Measurements from ENCODE around the gene SCRG1.
A peak's percentile ranks its signal among the peaks of the same experiment; 100 is the strongest.

SCRG1 gene

DNA sequence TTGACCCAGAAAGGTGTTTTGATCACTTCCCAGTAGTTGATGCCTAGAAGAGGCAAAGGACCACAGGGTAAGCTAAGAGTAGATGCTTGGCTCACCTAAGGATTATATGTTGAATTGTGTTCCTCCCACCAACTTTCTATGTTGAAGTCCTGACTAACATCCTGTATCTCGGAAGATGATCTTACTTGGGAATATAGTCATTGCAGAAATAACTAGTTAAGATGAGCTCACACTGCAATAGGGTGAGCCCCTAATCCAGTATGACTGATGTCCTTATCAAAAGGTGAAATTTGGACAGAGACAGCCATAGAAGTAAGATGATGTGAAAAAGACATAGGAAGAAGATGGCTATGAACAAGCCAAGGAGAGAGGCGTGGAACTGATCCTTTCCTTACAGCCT is 61.5 kb downstream of the SCRG1 start:
- H3K4me1 Mint-ChIP-seq: peaks cover 14% of the 10 kb centered on the region
- no peak overlapping the region for H3K27ac Mint-ChIP-seq (ENCODE audit: low read depth)
- no peak for ATAC-seq (replicated peaks; ENCODE audit: extremely low read depth, poor library complexity, severe bottlenecking)
- H3K4me3 Mint-ChIP-seq: no peak overlapping the region
- no peaks in the 10 kb centered on the region for H3K9me3 Mint-ChIP-seq
- H3K27me3 Mint-ChIP-seq: no peaks in the 10 kb centered on the region
- H3K36me3 Mint-ChIP-seq (ENCODE audit: insufficient read depth): peaks cover 18% of the 10 kb centered on the region
- DNase-seq (ENCODE audit: low spot score in 2 of 2): no peak

DNA sequence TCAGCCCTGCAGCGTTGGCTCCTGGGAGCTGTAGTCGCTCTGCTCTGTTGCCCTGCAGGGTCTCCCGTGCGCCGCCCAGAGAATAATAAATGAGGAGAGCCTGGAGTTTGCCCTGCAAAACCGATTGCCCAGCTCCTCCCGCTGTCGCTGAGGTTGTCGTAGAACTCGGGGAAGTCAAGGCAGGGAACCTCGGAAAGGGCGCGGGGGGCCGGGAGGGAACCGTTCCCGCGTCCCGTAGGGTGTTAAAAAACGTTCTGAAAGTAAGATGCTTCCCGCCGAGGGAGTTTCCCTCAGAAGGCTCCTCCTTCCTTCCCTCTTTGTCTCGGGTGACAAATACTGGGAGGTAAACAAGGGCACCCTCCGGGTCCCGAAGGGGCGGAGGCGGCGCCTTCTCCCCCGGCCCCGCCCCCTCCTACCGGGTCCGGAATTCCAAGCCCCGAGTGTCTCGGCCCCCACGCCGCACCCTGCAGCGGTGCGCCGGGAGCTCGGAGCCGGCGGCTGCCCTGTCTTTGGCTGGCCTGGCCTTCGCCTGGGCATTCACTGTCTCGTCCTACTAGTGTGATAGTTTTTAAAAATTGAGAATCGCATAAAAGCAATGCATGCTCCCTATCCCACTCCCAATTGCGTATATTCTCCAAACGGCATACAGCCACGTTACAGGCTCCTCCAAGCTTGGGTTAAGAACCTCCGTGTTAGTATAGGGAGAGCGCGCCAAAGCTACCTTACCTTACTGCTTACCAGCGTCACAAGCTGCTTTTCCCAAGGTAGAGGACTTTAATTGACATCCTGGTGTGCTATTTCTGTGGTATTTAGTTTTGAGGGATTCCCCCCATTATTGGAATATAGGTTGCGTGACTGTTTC is 63.8 kb downstream of the SCRG1 start:
- peak overlapping the region; percentile 97 for H3K27ac Mint-ChIP-seq (ENCODE audit: low read depth)
- H3K4me1 Mint-ChIP-seq: peaks cover 26% of the 10 kb centered on the region
- ATAC-seq (replicated peaks; ENCODE audit: extremely low read depth, poor library complexity, severe bottlenecking): peak; percentile 8
- H3K4me3 Mint-ChIP-seq: peak overlapping the region; percentile 99
- H3K36me3 Mint-ChIP-seq (ENCODE audit: insufficient read depth): peaks cover 33% of the 10 kb centered on the region
- DNase-seq (ENCODE audit: low spot score in 2 of 2): no peak
- H3K27me3 Mint-ChIP-seq: no peaks in the 10 kb centered on the region
- H3K9me3 Mint-ChIP-seq: no peaks in the 10 kb centered on the region
